ENCODE results near the gene GSTM3. TPM values are rescaled to one million over a fixed set of nuclear protein-coding genes. Genes with fewer than 3 reads are reported as not detected.
"Not testable (repeated sequence)": the region's sequence is repeated elsewhere in the genome, so short reads cannot be mapped to it uniquely, and the experiment has no call there.

Gene GSTM3
- total and polyA plus RNA-seq, 5 experiments from 2014 or later: 10.7 to 96.3 (median 60.0) TPM

- POLR2A ChIA-PET: no interaction called here
- Mint-ChIP-seq H3K4me3 (no peak overlapping the region), H3K9me3 (no peaks in the 10 kb centered on the region), H3K27ac (no peak overlapping the region), H3K36me3 (no peaks in the 10 kb centered on the region), H3K4me1 (no peaks in the 10 kb centered on the region), H3K27me3 (peaks cover 0 to 8% (median 2%) of the 10 kb centered on the region in 5 donors)
- DNase-seq (peak in 2 of 10 donors; percentile 5 to 56), ATAC-seq (no peak)
These were observed 16.1 kb upstream of the GSTM3 start for GRCh38 chr1:109756848-109757521.

- H3K4me3 Mint-ChIP-seq, POLR2A ChIA-PET, ATAC-seq, H3K9me3 Mint-ChIP-seq, DNase-seq, H3K4me1 Mint-ChIP-seq, H3K27ac Mint-ChIP-seq, H3K36me3 Mint-ChIP-seq: not testable (repeated sequence)
- peaks cover 0 to 15% (median 4%) of the 10 kb centered on the region in 5 donors for H3K27me3 Mint-ChIP-seq
These were observed 15.5 kb upstream of the GSTM3 start for GRCh38 chr1:109756325-109756724.

- no peaks in the 10 kb centered on the region for H3K4me1 Mint-ChIP-seq
- no peaks in the 10 kb centered on the region for H3K36me3 Mint-ChIP-seq
- no peak overlapping the region for H3K4me3 Mint-ChIP-seq
- no peak for DNase-seq
- no peaks in the 10 kb centered on the region for H3K9me3 Mint-ChIP-seq
- no peak overlapping the region for H3K27ac Mint-ChIP-seq
- H3K27me3 Mint-ChIP-seq: peaks cover 0 to 25% (median 12%) of the 10 kb centered on the region in 5 donors
- POLR2A ChIA-PET: interaction anchor here (0.9 kb wide), 1 partner anchor 15 kb away, joined by 3 read pairs; no protein-coding TSS in a partner anchor
- no peak for ATAC-seq
These were observed 13.9 kb upstream of the GSTM3 start for GRCh38 chr1:109754738-109755137.

- H3K4me1 Mint-ChIP-seq: no peaks in the 10 kb centered on the region
- H3K27ac Mint-ChIP-seq: no peak overlapping the region
- ATAC-seq (no peak), DNase-seq (peak in 1 of 10 donors; percentile 14)
- peaks cover 0 to 4% (median 0%) of the 10 kb centered on the region in 9 donors for H3K9me3 Mint-ChIP-seq
- POLR2A ChIA-PET: no interaction called here
- peaks cover 6 to 38% (median 31%) of the 10 kb centered on the region in 5 donors for H3K27me3 Mint-ChIP-seq
- no peak overlapping the region for H3K4me3 Mint-ChIP-seq
- H3K36me3 Mint-ChIP-seq: peaks cover 0 to 5% (median 0%) of the 10 kb centered on the region in 3 donors
These were observed 10.9 kb upstream of the GSTM3 start for GRCh38 chr1:109751531-109752260.

GRCh38 chr1:109750920-109751319, 10.1 kb upstream of the GSTM3 start:
- POLR2A ChIA-PET: no interaction called here

GRCh38 chr1:109750241-109750882, 9.5 kb upstream of the GSTM3 start:
- Mint-ChIP-seq H3K4me3 (no peak overlapping the region), H3K36me3 (peaks cover 0 to 5% (median 0%) of the 10 kb centered on the region in 3 donors), H3K27ac (no peak overlapping the region), H3K9me3 (peaks cover 0 to 4% (median 0%) of the 10 kb centered on the region in 9 donors), H3K4me1 (no peaks in the 10 kb centered on the region), H3K27me3 (peaks cover 6 to 38% (median 32%) of the 10 kb centered on the region in 5 donors)
- POLR2A ChIA-PET: no interaction called here
- DNase-seq: peak in 1 of 10 donors; percentile 3
- no peak for ATAC-seq

More at GRCh38 chr1:109750920-109751319, 10.1 kb upstream of the GSTM3 start:
- peaks cover 6 to 38% (median 32%) of the 10 kb centered on the region in 5 donors for H3K27me3 Mint-ChIP-seq
- peaks cover 0 to 4% (median 0%) of the 10 kb centered on the region in 9 donors for H3K9me3 Mint-ChIP-seq
- no peaks in the 10 kb centered on the region for H3K4me1 Mint-ChIP-seq
- DNase-seq: no peak
- H3K4me3 Mint-ChIP-seq: no peak overlapping the region
- no peak for ATAC-seq
- H3K36me3 Mint-ChIP-seq: peaks cover 0 to 5% (median 0%) of the 10 kb centered on the region in 3 donors
- no peak overlapping the region for H3K27ac Mint-ChIP-seq

- Mint-ChIP-seq H3K4me1 (no peaks in the 10 kb centered on the region), H3K27ac (no peak overlapping the region), H3K4me3 (no peak overlapping the region), H3K36me3 (peaks cover 0 to 5% (median 0%) of the 10 kb centered on the region in 3 donors), H3K9me3 (peaks cover 0 to 4% (median 0%) of the 10 kb centered on the region in 9 donors), H3K27me3 (peaks cover 6 to 38% (median 32%) of the 10 kb centered on the region in 5 donors)
- no peak for DNase-seq
- ATAC-seq: no peak
- POLR2A ChIA-PET: no interaction called here
These were observed 8.4 kb upstream of the GSTM3 start for GRCh38 chr1:109749221-109749620.

GRCh38 chr1:109748311-109748710, 7.5 kb upstream of the GSTM3 start:
- ATAC-seq, H3K4me3 Mint-ChIP-seq, H3K27ac Mint-ChIP-seq, H3K9me3 Mint-ChIP-seq, H3K4me1 Mint-ChIP-seq, POLR2A ChIA-PET, DNase-seq, H3K36me3 Mint-ChIP-seq: not testable (repeated sequence)
- H3K27me3 Mint-ChIP-seq: peaks cover 6 to 38% (median 32%) of the 10 kb centered on the region in 5 donors

GRCh38 chr1:109739738-109740614, 862 bp downstream of the GSTM3 start:
- Mint-ChIP-seq H3K27ac (peak overlapping the region in 7 of 10 donors; percentile 86 to 96 (median 94)), H3K4me3 (peak overlapping the region; percentile 69 to 94 (median 86)), H3K27me3 (peaks cover 0 to 24% (median 2%) of the 10 kb centered on the region in 5 donors), H3K9me3 (no peaks in the 10 kb centered on the region), H3K4me1 (peaks cover 12 to 19% (median 15%) of the 10 kb centered on the region in 4 donors), H3K36me3 (peaks cover 0 to 5% (median 0%) of the 10 kb centered on the region in 3 donors)
- POLR2A ChIA-PET: interaction anchor here (1.0 kb wide), 1 partner anchor 14 kb away, joined by 3 read pairs; no protein-coding TSS in a partner anchor
- peak; percentile 94 for ATAC-seq
- DNase-seq: peak; percentile 70 to 91 (median 82)

- DNase-seq (no peak), ATAC-seq (no peak)
- peak overlapping the region in 1 of 10 donors; percentile 11 for H3K27ac Mint-ChIP-seq
- H3K4me3 Mint-ChIP-seq: no peak overlapping the region
- H3K36me3 Mint-ChIP-seq: peaks cover 0 to 5% (median 0%) of the 10 kb centered on the region in 3 donors
- H3K4me1 Mint-ChIP-seq: no peaks in the 10 kb centered on the region
- H3K9me3 Mint-ChIP-seq: no peaks in the 10 kb centered on the region
- POLR2A ChIA-PET: interaction anchor here (0.5 kb wide), 1 partner anchor 1165 kb away, joined by 4 read pairs; no protein-coding TSS in a partner anchor
- peaks cover 0 to 14% (median under 1%) of the 10 kb centered on the region in 5 donors for H3K27me3 Mint-ChIP-seq
These were observed 7.5 kb downstream of the GSTM3 start for GRCh38 chr1:109733236-109733870.

- peaks cover 0 to 14% (median 2%) of the 10 kb centered on the region in 5 donors for H3K27me3 Mint-ChIP-seq
- H3K4me3 Mint-ChIP-seq: no peak overlapping the region
- ATAC-seq: no peak
- H3K9me3 Mint-ChIP-seq: no peaks in the 10 kb centered on the region
- H3K36me3 Mint-ChIP-seq: peaks cover 0 to 4% (median 0%) of the 10 kb centered on the region in 3 donors
- POLR2A ChIA-PET: no interaction called here
- no peak overlapping the region for H3K27ac Mint-ChIP-seq
- no peak for DNase-seq
- no peaks in the 10 kb centered on the region for H3K4me1 Mint-ChIP-seq
These were observed 8.4 kb downstream of the GSTM3 start for GRCh38 chr1:109732390-109732881.
